ENCODE results near the gene TBCD.

DNA sequence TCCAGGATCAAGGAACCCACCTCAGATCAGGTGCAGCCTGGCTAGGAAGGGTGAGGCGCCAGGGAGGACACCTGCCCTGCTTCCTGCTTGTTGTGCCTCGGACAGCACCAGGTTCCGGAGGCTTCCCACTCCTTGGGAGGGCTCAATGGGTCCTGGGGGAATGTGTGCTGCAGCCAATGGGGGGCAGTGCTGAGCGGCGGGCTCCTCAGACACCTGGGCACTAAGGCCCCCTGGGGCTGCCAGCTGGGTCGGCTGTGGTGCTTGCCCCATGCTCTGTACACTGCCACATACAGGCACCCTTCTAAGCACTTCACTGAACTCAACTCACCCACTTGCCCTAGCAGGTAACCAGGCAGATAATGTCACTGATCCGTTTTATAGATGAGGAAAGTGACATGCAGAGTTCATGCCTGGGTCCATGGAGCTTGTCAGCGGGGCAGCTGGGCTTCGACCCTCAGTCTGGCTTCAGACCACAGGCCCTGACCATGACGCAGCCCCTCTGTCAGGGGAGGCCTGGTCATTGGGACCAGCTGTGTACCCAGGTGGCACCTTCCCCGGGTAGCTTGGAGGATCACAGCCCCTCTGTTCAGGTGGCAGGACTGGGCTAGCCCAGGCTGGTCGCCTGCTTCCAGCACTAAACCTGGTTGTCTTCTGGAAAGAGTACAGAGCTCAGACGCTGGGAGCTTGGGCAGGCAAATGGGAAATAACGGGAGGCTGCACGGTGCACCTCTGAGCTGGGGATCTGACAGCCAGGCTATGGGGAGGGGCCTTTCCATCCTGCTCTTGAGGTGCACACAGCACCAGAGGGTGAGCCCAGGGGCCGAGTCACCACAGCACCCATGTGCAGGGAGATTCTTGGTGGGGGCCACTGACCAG lies 8.3 kb upstream of the TBCD start:
- TF ChIP-seq ZNF124 (CRISPR knock-in tag; IDR thresholded peaks at IDR 0.05) (no peak), ZNF785 (CRISPR knock-in tag; IDR thresholded peaks at IDR 0.05) (no peak), HDAC6 (IDR thresholded peaks at IDR 0.05; ENCODE audit: low read depth, low read length) (no peak), PHF21A (IDR thresholded peaks at IDR 0.05; ENCODE audit: borderline replicate concordance, low read depth) (no peak), JUN (IDR thresholded peaks at IDR 0.05; ENCODE audit: borderline replicate concordance, low read depth, low read length) (no peak), JUN (CRISPR knock-in tag; IDR thresholded peaks at IDR 0.05; ENCODE audit: borderline replicate concordance) (no peak)
